Heart right ventricle (tissue), 16 donors: Measurements from ENCODE around the gene STK40. TPM values are rescaled to one million over a fixed set of nuclear protein-coding genes. Genes with fewer than 3 reads are reported as not detected.
A peak's percentile ranks its signal among the peaks of the same experiment; 100 is the strongest.

Experiments used
- ATAC-seq, 8 donors: fragments of 200-7000 bp; cut with Tn5 transposase; one replicate each; pipeline ENCODE4 v1.9.1; 2020; ENCODE audit warnings: mild to moderate bottlenecking in 8 of 8, moderate library complexity in 8 of 8, moderate number of reproducible peaks in 1 of 8
- DNase-seq, 2 donors: peaks; one replicate each; pipeline ENCODE4 v3.0.0-alpha.2; 2020
- H3K27ac ChIP-seq, 10 donors: fragments of 200-600 bp; sonication (generic) in 2 of 10; one replicate each; pipeline versions ENCODE4 v1.5.0 to v1.8.0; 2020 to 2022; ENCODE audit warnings: mild to moderate bottlenecking in 3 of 10
- H3K27me3 ChIP-seq, 7 donors: fragments of 200-600 bp; one replicate each; pipeline ENCODE4 v1.8.0; 2021 to 2022; ENCODE audit warnings: mild to moderate bottlenecking in 2 of 7
- H3K36me3 ChIP-seq, 9 donors: fragments of 200-600 bp; sonication (generic) in 1 of 9; one replicate each; pipeline versions ENCODE4 v1.5.0 to v1.8.0; 2020 to 2022; ENCODE audit warnings: mild to moderate bottlenecking in 2 of 9
- H3K4me1 ChIP-seq, 9 donors: fragments of 200-600 bp; sonication (generic) in 1 of 9; one replicate each; pipeline versions ENCODE4 v1.5.0 to v1.8.0; 2020 to 2022; ENCODE audit warnings: mild to moderate bottlenecking in 4 of 9
- H3K4me3 ChIP-seq, 10 donors: fragments of 200-600 bp; sonication (generic) in 2 of 10; one replicate each; pipeline versions ENCODE4 v1.5.0 to v1.8.0; 2020 to 2022; ENCODE audit warnings: mild to moderate bottlenecking in 7 of 10, moderate library complexity in 2 of 10
- H3K9me3 ChIP-seq, 11 donors: fragments of 200-600 bp in 10 of 11; sonication (generic) in 2 of 11; one replicate each; pipeline versions ENCODE4 v1.5.0 to v1.8.0; 2013 to 2022; ENCODE audit warnings: mild to moderate bottlenecking in 2 of 11, control low read depth in 1 of 11, moderate library complexity in 1 of 11
- CTCF ChIP-seq, 9 donors: fragments of 200-600 bp; sonication (generic) in 2 of 9; IDR thresholded peaks; one replicate each; pipeline versions ENCODE4 v1.5.0 to v1.8.0; 2021 to 2022; ENCODE audit warnings: antibody characterized with exemption in 9 of 9, mild to moderate bottlenecking in 5 of 9, moderate library complexity in 1 of 9
- WGBS, 2 donors: extraction: QIAGEN DNeasy Blood & Tissue Kit; methylation state at CpG; one replicate each; pipeline ENCODE4 v1.1.7; 2013; ENCODE audit warnings: inconsistent platforms in 1 of 2; 5-methylcytosine and 5-hydroxymethylcytosine counted together
- intact Hi-C, 10 donors: fragments of 100-400 bp; cut with DNase I; formaldehyde crosslinking; loops; one replicate each; pipeline versions ENCODE4 v1.11.1 to v1.14.2; 2022
- polyA plus RNA-seq, 2 donors: library from polyadenylated mRNA; stranded (reverse); fragments of 200-250 nt; gene quantifications; one replicate each; pipeline ENCODE4 v1.2.3, GENCODE V29; 2013
- total RNA-seq, 10 donors: library from RNA; stranded (reverse); fragmentation: NEBNext Ultra II Directional in 3 of 10; extraction: Animal tissue kit (Norgen Biotek cat#: 25700) in 3 of 10; gene quantifications; one replicate each; pipeline versions ENCODE4 v1.2.1 to v1.2.4, GENCODE V29; 2021 to 2023
- donor health status: Arrhythmogenic right ventricular cardiomyopathy.
- donor health status: ischemic (EF 13 %, LVEDD 7.1; RV severe dilation, severe dysfunction).
- donor health status: healthy with polysubstance abuse.
- donor health status: DM: no; HTN: yes; CAD: no.
- donor health status: DM: no; HTN: no; CAD: no.
- donor health status: ischemic (EF 25% LVEDD 6.9; RV normal size, moderate dysfunction).
- donor health status: ischemic (EF 25% LVEDD 5.7; RV mildly dilated, moderate dysfunction).
- donor health status: healthy.
- donor health status: DM: yes; HTN: yes; CAD: no.
- donor health status: Ischemic cardiomyopathy.
- donor health status: ischemic (EF 35%, LVEDD 5.7; RV mildly dilated, moderate dysfunction).
- donor health status: nonischemic (EF 11% LVEDD 7.7; RV severe dilation, severe dysfunction).
- donor health status: DM: yes; HTN: yes; CAD: no.
- donor health status: PGD.
- donor health status: ischemic (EF 29% LVEDD 5.4; RV normal size, mild dysfunction).
- donor health status: nonischemic (EF 23%, LVEDD 6.1; RV moderate dilation, normal function).

The STK40 gene
- total and polyA plus RNA-seq, 12 donors, result 15.5 to 81.6 (median 57.3) TPM

- DNase-seq (peak; percentile 88 to 89), ATAC-seq (peak; percentile 49 to 84 (median 76))
- H3K27me3 ChIP-seq, result no peaks in the 10 kb centered on the region
- peaks cover 0 to 13% (median 0%) of the 10 kb centered on the region in 9 donors for H3K36me3 ChIP-seq
- H3K4me3 ChIP-seq, result peak within 1 kb of the TSS; percentile 26 to 99 (median 87)
- 8 to 10% methylated on average over 30 to 35 of the region's 36 CpGs for WGBS, 2 donors
- intact Hi-C loops, result loop anchor here in 2 of 10 donors (5.0 kb wide), 2 partner anchors 44 to 64 kb away; partner anchors contain the start of gene STK40 (in 1 of the 2)
- peak within 1 kb of the TSS; percentile 81 to 97 (median 94) for H3K27ac ChIP-seq
- H3K4me1 ChIP-seq, result peaks cover 12 to 53% (median 35%) of the 10 kb centered on the region in 9 donors
- no peak for TF ChIP-seq CTCF (IDR thresholded peaks at IDR 0.05)
- H3K9me3 ChIP-seq, result no peaks in the 10 kb centered on the region
Measured at GRCh38 chr1:36323636-36324352, 61.9 kb downstream of the STK40 start, which contains the start of gene EVA1B. TSS of gene EVA1B (minus strand) at chr1:36323645. CDS start at chr1:36323037, 608 bp downstream.

GRCh38 chr1:36322786-36323635 lies 62.7 kb downstream of the STK40 start:
- 7 to 8% methylated on average over 72 to 83 of the region's 83 CpGs for WGBS, 2 donors
- ATAC-seq, result peak; percentile 17 to 36 (median 20)
- Histone ChIP-seq H3K27me3 (no peaks in the 10 kb centered on the region), H3K27ac (peak overlapping the region; percentile 81 to 97 (median 94)), H3K4me3 (peak overlapping the region; percentile 26 to 99 (median 87)), H3K9me3 (no peaks in the 10 kb centered on the region), H3K36me3 (peaks cover 0 to 13% (median 0%) of the 10 kb centered on the region in 9 donors), H3K4me1 (peaks cover 12 to 48% (median 33%) of the 10 kb centered on the region in 9 donors)
- intact Hi-C loops, result loop anchor here in 2 of 10 donors (5.0 kb wide), 2 partner anchors 44 to 64 kb away; partner anchors contain the start of gene STK40 (in 1 of the 2)
- peak; percentile 57 to 61 for DNase-seq
- TF ChIP-seq CTCF (IDR thresholded peaks at IDR 0.05), result no peak

- ATAC-seq (peak in 2 of 8 donors; percentile 1 to 21), DNase-seq (no peak)
- H3K9me3 ChIP-seq, result no peaks in the 10 kb centered on the region
- TF ChIP-seq CTCF (IDR thresholded peaks at IDR 0.05), result no peak
- H3K4me1 ChIP-seq, result peaks cover 12 to 48% (median 33%) of the 10 kb centered on the region in 9 donors
- H3K36me3 ChIP-seq, result peaks cover 0 to 13% (median 0%) of the 10 kb centered on the region in 9 donors
- H3K27me3 ChIP-seq, result no peaks in the 10 kb centered on the region
- peak overlapping the region in 9 of 10 donors; percentile 75 to 99 (median 88) for H3K4me3 ChIP-seq
- intact Hi-C loops, result loop anchor here in 2 of 10 donors (5.0 kb wide), 2 partner anchors 45 to 65 kb away; partner anchors contain the start of gene STK40 (in 1 of the 2)
- 47 to 50% methylated on average over 67 of the region's 67 CpGs for WGBS, 2 donors
- peak overlapping the region; percentile 81 to 97 (median 94) for H3K27ac ChIP-seq
Measured at GRCh38 chr1:36322041-36322785, 63.5 kb downstream of the STK40 start.
